ENCODE results near the gene JUP. TPM values are rescaled to one million over a fixed set of nuclear protein-coding genes. Genes with fewer than 3 reads are reported as not detected.

Gene JUP
- total RNA-seq, 2 experiments from 2014 or later, result 40.5 to 62.0 TPM

DNA sequence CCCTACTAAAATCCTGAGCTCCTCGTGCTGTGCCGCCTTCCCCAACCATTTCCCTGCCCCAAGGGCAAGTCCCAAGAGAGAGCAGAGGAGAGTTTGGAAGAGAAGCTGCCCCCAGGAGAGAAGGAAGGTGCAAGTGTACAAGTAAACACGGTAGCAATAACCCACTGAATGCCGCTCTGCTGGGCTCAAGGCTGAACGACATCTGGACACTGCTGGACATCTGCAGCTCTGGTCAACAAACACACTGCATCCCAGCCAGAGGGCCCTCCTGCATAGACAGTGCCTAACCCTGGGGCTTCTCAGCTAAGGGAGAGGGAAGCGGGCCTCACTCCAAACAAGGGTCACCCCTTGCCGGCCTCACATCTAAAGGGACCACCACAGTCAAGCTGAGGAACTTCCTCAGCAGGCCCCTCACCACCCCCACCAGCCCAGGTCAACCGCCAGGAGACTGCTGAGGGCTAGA is 12.7 kb downstream of the JUP start:
- Histone ChIP-seq H3K4me1 (ENCODE audit: insufficient read depth, low read length, poor library complexity, severe bottlenecking) (peaks cover 31% of the 10 kb centered on the region), H2AFZ (ENCODE audit: low read length) (no peak overlapping the region), H4K20me1 (ENCODE audit: insufficient read depth, low read length) (no peaks in the 10 kb centered on the region), H3K79me2 (ENCODE audit: insufficient read depth, low read depth, low read length) (no peaks in the 10 kb centered on the region), H3K27ac (ENCODE audit: low read depth, low read length, poor library complexity, severe bottlenecking) (no peak overlapping the region), H3K36me3 (ENCODE audit: insufficient read depth, low read length) (peaks cover 3% of the 10 kb centered on the region; the same call in 1 of the 2 replicates), H3K9me2 (ENCODE audit: insufficient read depth, low read length) (no peaks in the 10 kb centered on the region), H3K4me2 (ENCODE audit: low read length) (no peak overlapping the region), H3K4me3 (ENCODE audit: low read depth, low read length, poor library complexity, severe bottlenecking) (no peak overlapping the region), H3K9me3 (ENCODE audit: low read length) (no peaks in the 10 kb centered on the region)
- no peak for DNase-seq (ENCODE audit: low spot score)
- intact Hi-C loops (cut with micrococcal nuclease; ENCODE audit: unreplicated experiment), result no loop called here
- ChIA-PET CTCF (ENCODE audit: unreplicated experiment) (no interaction called here), POLR2A (no interaction called here)
- BruUV-seq (replicated peaks), result no TSS peak
- no peak for TF ChIP-seq CTCF (conservative IDR thresholded peaks at IDR 0.05; ENCODE audit: low read length)
- TF ChIP-seq EZH2phosphoT487 (IDR thresholded peaks at IDR 0.05; ENCODE audit: borderline replicate concordance, low read depth, low read length), result no peak

DNA sequence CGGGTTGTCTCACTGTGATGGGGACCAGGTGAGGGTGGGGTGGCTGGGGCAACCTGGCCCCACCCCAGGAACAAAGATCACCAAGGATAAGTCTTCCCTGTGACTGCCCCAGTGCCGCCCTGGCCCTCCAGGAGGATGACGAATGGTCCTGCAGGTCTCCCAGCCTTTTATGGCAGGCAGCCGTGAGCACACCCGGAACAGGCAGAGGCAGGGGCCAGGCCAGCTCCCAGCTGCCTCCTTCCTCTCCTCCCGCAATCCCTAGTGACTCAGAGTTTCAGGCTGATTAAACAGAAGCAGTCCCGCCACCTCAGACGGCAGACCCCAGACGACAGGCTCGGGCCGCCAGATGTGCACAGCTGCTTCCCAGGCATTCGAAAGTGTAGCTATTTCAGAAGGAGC is 13.3 kb downstream of the JUP start:
- no peak overlapping the region for H3K4me2 ChIP-seq (ENCODE audit: low read length)

More for the DNA sequence above, 13.3 kb downstream of the JUP start:
- intact Hi-C loops (cut with micrococcal nuclease; ENCODE audit: unreplicated experiment), result no loop called here
- Histone ChIP-seq H4K20me1 (ENCODE audit: insufficient read depth, low read length) (no peaks in the 10 kb centered on the region), H3K36me3 (ENCODE audit: insufficient read depth, low read length) (peaks cover 6% of the 10 kb centered on the region; the same call in 1 of the 2 replicates), H3K9me3 (ENCODE audit: low read length) (no peaks in the 10 kb centered on the region), H3K79me2 (ENCODE audit: insufficient read depth, low read depth, low read length) (no peaks in the 10 kb centered on the region), H3K9me2 (ENCODE audit: insufficient read depth, low read length) (no peaks in the 10 kb centered on the region), H2AFZ (ENCODE audit: low read length) (no peak overlapping the region), H3K4me3 (ENCODE audit: low read depth, low read length, poor library complexity, severe bottlenecking) (no peak overlapping the region), H3K27ac (ENCODE audit: low read depth, low read length, poor library complexity, severe bottlenecking) (no peak overlapping the region), H3K4me1 (ENCODE audit: insufficient read depth, low read length, poor library complexity, severe bottlenecking) (peaks cover 29% of the 10 kb centered on the region)
- no TSS peak for BruUV-seq (replicated peaks)
- ChIA-PET POLR2A (no interaction called here), CTCF (ENCODE audit: unreplicated experiment) (no interaction called here)
- no peak for TF ChIP-seq EZH2phosphoT487 (IDR thresholded peaks at IDR 0.05; ENCODE audit: borderline replicate concordance, low read depth, low read length)
- TF ChIP-seq CTCF (conservative IDR thresholded peaks at IDR 0.05; ENCODE audit: low read length), result no peak
- DNase-seq (ENCODE audit: low spot score), result no peak

Measured in OCI-LY7 (cell line).